ENCODE data around the gene OLFM1.
"Not testable (repeated sequence)": the region's sequence is repeated elsewhere in the genome, so short reads cannot be mapped to it uniquely, and the experiment has no call there.

Gene OLFM1

DNA sequence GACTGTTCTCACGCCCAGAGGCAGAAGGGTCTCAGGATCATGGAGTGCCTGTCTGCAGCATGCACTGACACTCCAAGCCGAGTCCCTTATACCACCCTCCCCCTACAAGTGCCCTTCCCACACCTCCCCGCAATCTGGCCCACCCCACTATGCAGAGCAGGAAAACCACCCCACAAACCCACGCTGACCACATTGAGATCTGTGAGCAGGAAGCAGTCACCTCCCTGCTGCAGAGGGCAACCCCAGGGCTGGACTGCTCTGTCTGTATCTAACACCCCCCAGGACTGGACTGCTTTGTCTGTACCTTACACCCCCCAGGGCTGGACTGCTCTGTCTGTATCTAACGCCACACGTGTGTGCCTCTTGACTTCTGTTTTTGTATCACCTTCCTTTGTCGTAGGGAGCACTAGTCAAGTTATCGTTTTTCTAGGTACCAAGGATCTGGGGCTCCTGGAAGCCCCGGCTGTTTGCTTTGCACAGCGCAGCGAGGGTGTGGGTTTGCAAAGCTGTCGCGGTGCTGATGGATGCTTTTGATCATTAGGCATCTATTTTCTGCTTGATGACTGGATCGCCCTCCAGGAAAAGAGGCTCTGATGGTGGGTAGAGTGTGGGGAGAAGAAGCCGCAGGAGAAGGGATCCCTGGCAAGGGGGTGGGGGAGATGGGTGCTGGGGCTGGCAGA, 21.5 kb downstream of the OLFM1 start:
- no peak overlapping the region for H3K27ac Mint-ChIP-seq
- no peak for ATAC-seq (replicated peaks)
- no peaks in the 10 kb centered on the region for H3K9me3 Mint-ChIP-seq
- peaks cover 0 to 6% of the 10 kb centered on the region in 2 donors for H3K4me1 Mint-ChIP-seq
- no peak overlapping the region for H3K4me3 Mint-ChIP-seq
- no peaks in the 10 kb centered on the region for H3K36me3 Mint-ChIP-seq
- DNase-seq: no peak
- H3K27me3 Mint-ChIP-seq: peaks cover 34 to 65% of the 10 kb centered on the region in 2 donors

DNA sequence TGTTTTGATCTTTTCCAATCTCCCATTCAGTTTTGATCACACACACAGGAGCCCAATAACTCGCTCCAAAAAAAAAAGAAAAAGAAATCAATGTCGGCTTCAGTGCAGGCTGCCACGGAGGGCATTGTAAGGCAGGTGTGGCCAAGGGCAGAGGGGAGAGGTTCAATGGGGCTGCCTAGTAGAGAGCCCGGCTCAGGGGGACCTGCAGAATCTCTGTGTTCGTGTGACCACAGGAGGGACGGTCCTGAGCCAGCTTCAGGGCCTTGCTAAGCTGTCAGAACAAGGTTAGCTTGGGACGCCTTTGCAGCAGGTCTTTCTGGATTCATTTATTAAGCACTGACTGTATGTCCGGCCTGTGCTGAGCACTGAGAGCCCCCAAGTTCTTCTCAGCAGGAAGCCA, 22.2 kb downstream of the OLFM1 start:
- ATAC-seq (replicated peaks) (no peak), DNase-seq (no peak)
- Mint-ChIP-seq H3K4me1 (peaks cover 0 to 6% of the 10 kb centered on the region in 2 donors), H3K27ac (no peak overlapping the region), H3K27me3 (peaks cover 33 to 58% of the 10 kb centered on the region in 2 donors), H3K36me3 (no peaks in the 10 kb centered on the region), H3K4me3 (no peak overlapping the region), H3K9me3 (no peaks in the 10 kb centered on the region)

DNA sequence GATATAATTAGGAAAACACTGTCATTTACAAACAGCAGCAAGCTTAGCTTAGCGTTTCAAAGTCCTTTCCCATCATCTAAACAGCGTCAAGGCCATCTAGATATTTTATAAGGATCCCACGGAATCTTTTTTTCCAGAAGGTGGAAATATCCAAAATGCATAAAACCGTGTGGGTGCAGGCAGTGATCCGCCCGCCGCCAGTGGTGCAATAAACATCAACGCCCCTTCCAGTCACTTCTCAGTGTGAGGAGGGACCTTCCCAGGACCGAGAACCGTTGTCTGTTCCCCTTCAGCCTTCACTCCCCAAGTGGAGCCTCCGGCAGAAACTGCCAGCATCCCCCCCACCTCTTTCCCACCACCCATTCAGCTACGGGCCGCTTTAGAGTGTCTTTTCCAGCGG, 22.9 kb downstream of the OLFM1 start:
- no peak for DNase-seq
- Mint-ChIP-seq H3K4me1 (peaks cover 0 to 6% of the 10 kb centered on the region in 2 donors), H3K36me3 (no peaks in the 10 kb centered on the region), H3K27me3 (peaks cover 32 to 53% of the 10 kb centered on the region in 2 donors), H3K9me3 (no peaks in the 10 kb centered on the region), H3K4me3 (no peak overlapping the region), H3K27ac (no peak overlapping the region)
- no peak for ATAC-seq (replicated peaks)

DNA sequence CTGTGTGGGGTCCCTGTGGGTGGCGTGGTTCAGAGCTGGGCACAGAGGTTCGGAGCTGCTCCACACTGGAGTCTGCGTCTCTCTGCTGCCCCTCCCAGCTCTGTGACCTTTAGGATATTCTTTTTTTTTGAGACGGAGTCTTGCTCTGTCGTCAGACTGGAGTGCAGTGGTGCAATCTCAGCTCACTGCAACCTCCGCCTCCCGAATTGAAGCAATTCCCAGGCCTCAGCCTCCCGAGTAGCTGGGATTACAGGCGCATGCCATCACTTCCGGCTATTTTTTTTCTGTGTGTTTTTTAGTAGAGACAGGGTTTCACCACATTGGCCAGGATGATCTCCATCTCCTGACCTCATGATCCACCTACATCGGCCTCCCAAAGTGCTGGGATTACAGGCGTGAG, 24.1 kb downstream of the OLFM1 start:
- H3K4me3 Mint-ChIP-seq; H3K27ac Mint-ChIP-seq; H3K9me3 Mint-ChIP-seq; H3K4me1 Mint-ChIP-seq; H3K36me3 Mint-ChIP-seq; ATAC-seq (replicated peaks); DNase-seq: not testable (repeated sequence)
- H3K27me3 Mint-ChIP-seq: peaks cover 32 to 48% of the 10 kb centered on the region in 2 donors

DNA sequence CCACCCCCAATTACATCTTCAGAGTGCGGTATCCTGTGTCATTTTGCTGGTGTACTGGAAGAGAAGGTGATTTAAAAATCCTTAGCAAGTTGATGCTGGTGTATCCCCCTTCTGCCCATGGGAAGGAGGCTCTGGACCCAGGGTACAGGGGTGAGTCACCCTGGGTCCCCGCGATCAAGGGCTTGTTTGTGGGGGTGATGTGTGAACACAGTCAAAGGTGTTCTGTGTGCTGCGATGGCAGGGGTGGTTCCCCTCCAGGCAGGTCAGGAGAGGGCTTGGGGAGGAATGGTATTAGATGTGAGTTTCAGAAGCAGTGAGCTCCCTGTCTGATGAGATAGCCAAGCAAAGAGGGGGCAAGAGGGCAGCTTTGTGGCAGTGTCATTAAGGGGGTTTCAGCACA, 28.9 kb downstream of the OLFM1 start:
- H3K4me1 Mint-ChIP-seq: no peaks in the 10 kb centered on the region
- H3K9me3 Mint-ChIP-seq: peaks cover 0 to 7% of the 10 kb centered on the region in 2 donors
- ATAC-seq (replicated peaks) (no peak), DNase-seq (no peak)
- H3K27me3 Mint-ChIP-seq: peaks cover 5 to 7% of the 10 kb centered on the region in 2 donors
- no peak overlapping the region for H3K27ac Mint-ChIP-seq
- H3K4me3 Mint-ChIP-seq: no peak overlapping the region
- H3K36me3 Mint-ChIP-seq: no peaks in the 10 kb centered on the region

DNA sequence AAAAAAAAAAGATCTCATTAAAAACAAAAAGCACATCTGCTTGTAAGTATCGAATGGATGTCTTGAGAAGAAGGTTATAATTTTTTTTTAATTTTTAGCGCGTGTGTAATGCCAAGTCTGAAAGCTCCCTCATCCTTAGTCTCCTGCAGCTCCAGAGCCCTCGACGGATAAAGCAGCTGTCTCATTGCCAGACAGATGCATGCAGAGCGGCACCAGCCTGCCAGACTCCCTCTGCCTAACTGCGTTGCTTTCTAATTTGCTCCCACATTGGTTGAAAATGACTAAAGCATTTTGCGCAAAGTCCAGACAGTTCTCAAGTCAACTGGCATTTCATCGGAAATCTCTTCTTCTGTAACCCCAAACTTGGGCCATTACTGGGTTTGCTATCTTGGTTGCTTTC, 29.4 kb downstream of the OLFM1 start:
- H3K4me3 Mint-ChIP-seq: no peak overlapping the region
- no peaks in the 10 kb centered on the region for H3K4me1 Mint-ChIP-seq
- H3K27me3 Mint-ChIP-seq: peaks cover 3 to 4% of the 10 kb centered on the region in 2 donors
- H3K27ac Mint-ChIP-seq: no peak overlapping the region
- peaks cover 0 to 7% of the 10 kb centered on the region in 2 donors for H3K9me3 Mint-ChIP-seq
- DNase-seq: no peak
- no peak for ATAC-seq (replicated peaks)
- H3K36me3 Mint-ChIP-seq: no peaks in the 10 kb centered on the region

DNA sequence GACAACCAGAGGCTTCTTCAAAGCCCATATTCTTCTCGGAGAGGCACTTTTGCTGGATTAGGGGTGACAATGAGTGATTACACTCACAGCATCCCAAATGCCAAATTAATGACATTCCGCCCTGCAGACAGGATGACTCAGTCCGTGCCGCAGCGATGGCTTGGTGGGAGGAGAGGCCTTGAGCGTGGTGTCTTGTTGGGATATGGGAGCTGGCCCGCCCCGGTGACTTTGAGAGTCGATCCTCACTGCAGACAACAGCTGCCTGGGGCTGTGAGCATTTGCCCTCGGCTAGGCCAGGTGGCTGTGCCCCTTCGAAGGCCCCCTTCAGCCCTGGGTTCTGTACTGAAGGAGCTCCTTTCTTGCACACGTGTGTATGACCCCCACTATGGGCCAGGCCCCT, 29.8 kb downstream of the OLFM1 start:
- Mint-ChIP-seq H3K9me3 (peaks cover 0 to 7% of the 10 kb centered on the region in 2 donors), H3K36me3 (no peaks in the 10 kb centered on the region), H3K4me1 (no peaks in the 10 kb centered on the region), H3K4me3 (no peak overlapping the region), H3K27ac (no peak overlapping the region), H3K27me3 (peaks cover 3 to 4% of the 10 kb centered on the region in 2 donors)
- DNase-seq (no peak), ATAC-seq (replicated peaks) (no peak)

DNA sequence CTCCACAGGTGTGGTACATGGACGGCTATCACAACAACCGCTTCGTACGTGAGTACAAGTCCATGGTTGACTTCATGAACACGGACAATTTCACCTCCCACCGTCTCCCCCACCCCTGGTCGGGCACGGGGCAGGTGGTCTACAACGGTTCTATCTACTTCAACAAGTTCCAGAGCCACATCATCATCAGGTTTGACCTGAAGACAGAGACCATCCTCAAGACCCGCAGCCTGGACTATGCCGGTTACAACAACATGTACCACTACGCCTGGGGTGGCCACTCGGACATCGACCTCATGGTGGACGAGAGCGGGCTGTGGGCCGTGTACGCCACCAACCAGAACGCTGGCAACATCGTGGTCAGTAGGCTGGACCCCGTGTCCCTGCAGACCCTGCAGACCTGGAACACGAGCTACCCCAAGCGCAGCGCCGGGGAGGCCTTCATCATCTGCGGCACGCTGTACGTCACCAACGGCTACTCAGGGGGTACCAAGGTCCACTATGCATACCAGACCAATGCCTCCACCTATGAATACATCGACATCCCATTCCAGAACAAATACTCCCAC, 32.1 kb downstream of the OLFM1 start:
- Mint-ChIP-seq H3K4me1 (no peaks in the 10 kb centered on the region), H3K27ac (no peak overlapping the region), H3K27me3 (peaks cover 3 to 10% of the 10 kb centered on the region in 2 donors), H3K9me3 (peaks cover 0 to 9% of the 10 kb centered on the region in 2 donors), H3K4me3 (no peak overlapping the region), H3K36me3 (no peaks in the 10 kb centered on the region)
- no peak for DNase-seq
- ATAC-seq (replicated peaks): no peak

DNA sequence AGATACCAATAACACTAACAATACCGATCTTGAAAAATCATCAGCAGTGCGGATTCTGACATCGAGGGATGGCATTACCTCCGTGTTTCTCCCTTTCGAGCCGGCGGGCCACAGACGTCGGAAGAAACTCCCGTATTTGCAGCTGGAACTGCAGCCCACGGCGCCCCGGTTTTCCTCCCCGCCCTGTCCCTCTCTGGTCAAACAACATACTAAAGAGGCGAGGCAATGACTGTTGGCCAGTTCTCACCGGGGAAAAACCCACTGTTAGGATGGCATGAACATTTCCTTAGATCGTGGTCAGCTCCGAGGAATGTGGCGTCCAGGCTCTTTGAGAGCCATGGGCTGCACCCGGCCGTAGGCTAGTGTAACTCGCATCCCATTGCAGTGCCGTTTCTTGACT, 32.8 kb downstream of the OLFM1 start:
- no peak overlapping the region for H3K27ac Mint-ChIP-seq
- H3K4me3 Mint-ChIP-seq: no peak overlapping the region
- H3K27me3 Mint-ChIP-seq: peaks cover under 1 to 10% of the 10 kb centered on the region in 2 donors
- no peaks in the 10 kb centered on the region for H3K4me1 Mint-ChIP-seq
- ATAC-seq (replicated peaks) (no peak), DNase-seq (no peak)
- no peaks in the 10 kb centered on the region for H3K36me3 Mint-ChIP-seq
- H3K9me3 Mint-ChIP-seq: peaks cover 0 to 9% of the 10 kb centered on the region in 2 donors

DNA sequence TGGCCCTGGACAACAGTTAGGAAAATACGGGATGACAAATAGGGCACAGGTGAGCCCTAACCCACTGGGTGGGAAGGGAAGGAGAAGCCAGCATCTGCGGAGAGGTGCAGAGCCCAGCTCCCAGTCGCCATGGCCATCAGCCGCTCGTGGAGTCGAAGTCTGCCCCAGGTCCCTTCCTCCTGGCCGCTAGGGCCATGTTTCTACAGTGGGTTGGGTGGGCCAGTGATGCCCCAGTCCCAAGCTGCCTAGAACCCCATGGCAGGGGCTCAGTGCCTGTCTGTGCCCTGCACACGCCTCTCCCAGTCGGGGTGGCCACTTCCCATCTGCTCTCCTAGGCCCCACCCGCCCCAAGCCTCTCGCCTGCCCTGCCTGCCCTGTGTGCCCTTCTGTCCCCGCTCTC, 34.8 kb downstream of the OLFM1 start:
- H3K27me3 Mint-ChIP-seq: peaks cover 0 to 10% of the 10 kb centered on the region in 2 donors
- no peaks in the 10 kb centered on the region for H3K36me3 Mint-ChIP-seq
- no peak overlapping the region for H3K4me3 Mint-ChIP-seq
- no peak for DNase-seq
- no peak for ATAC-seq (replicated peaks)
- no peaks in the 10 kb centered on the region for H3K4me1 Mint-ChIP-seq
- peaks cover 0 to 9% of the 10 kb centered on the region in 2 donors for H3K9me3 Mint-ChIP-seq
- H3K27ac Mint-ChIP-seq: no peak overlapping the region

DNA sequence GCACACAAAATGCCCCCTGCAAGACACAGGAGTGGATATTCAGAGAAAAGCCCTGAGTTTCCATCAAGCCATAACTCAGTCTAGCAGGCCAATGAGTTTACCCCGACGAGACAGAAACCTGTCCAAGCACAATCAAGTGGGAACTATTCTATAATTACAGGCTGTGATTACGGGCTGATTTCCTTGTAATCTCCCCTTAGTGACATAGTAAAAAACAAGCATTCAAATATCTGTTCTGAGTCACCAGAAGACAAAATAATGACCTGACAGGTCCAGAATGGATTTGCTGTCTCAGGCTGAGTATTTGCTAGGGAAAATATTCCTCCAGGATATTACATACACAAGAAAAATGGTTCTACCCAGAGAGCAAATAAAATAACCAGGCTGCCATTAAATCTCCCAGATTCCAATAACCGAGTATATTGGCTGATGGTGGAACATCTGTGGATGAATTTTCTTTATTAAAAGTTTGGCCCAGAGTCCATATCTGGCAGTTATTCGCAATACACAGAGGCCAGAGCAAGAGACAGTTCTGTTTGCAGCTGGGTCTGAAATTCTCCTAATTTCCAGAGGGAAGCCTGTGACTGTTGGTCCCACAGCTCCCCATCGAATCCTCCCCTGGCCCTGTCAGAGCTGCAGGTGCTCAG, 35.8 kb downstream of the OLFM1 start:
- DNase-seq (no peak), ATAC-seq (replicated peaks) (no peak)
- H3K27me3 Mint-ChIP-seq: peaks cover 4 to 17% of the 10 kb centered on the region in 2 donors
- H3K4me3 Mint-ChIP-seq: no peak overlapping the region
- H3K36me3 Mint-ChIP-seq: no peaks in the 10 kb centered on the region
- no peaks in the 10 kb centered on the region for H3K4me1 Mint-ChIP-seq
- H3K9me3 Mint-ChIP-seq: peaks cover 0 to 8% of the 10 kb centered on the region in 2 donors
- H3K27ac Mint-ChIP-seq: no peak overlapping the region

DNA sequence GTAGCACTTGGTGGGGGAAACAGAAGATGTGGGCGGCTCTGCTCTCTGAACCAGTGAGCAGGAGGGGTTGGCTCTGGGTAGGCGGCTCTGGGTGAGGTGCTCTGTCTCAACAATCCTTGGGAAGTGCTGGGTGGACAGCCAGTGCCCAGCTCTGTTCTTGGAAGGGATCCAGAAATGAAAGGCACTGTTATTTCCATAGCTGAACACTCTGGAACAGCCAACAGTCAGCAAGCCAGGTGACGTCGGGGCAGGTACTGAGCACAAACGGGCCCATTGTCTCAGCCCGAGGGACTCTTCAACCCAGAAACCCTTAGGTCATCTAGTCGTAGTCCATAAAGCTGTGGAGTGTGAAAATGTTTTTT, 36.3 kb downstream of the OLFM1 start:
- peaks cover 4 to 17% of the 10 kb centered on the region in 2 donors for H3K27me3 Mint-ChIP-seq
- no peaks in the 10 kb centered on the region for H3K36me3 Mint-ChIP-seq
- H3K4me3 Mint-ChIP-seq: no peak overlapping the region
- DNase-seq: no peak
- peaks cover 0 to 4% of the 10 kb centered on the region in 2 donors for H3K9me3 Mint-ChIP-seq
- H3K4me1 Mint-ChIP-seq: no peaks in the 10 kb centered on the region
- H3K27ac Mint-ChIP-seq: no peak overlapping the region
- no peak for ATAC-seq (replicated peaks)

DNA sequence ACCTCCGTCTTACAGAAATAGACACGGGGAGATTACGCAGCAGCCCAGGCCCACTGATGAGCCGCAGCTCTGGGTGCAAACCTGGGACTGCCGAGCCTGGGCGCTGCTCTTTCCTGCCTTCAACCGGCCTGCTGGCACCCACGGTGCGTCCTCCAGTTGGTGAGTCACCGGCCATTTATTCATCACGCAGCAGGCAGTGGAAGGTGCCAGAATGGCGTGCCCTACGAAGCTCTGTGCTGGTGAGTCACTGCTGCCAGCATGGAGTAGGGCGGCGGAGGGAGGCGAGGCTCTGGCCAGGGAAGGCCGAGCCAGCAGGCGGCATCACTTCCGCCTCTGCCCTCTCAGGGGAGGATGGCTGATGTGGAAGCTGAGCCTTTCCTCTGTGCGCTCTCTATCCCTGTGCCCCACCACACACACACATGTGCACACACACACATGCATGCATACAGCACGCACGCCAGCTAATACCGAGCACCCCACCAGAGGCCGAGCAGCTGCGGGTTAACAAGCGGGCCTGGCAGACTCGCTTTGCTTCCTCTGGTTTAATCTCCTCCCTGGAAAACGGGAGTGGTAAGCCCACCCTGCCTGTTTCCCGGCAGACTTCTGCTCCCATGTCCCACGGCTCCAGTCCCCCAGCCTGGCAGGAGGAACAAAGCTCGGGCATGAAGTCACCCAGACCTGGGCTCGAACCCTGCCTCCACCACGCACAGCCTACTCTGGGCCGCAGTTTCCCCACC, 39.2 kb downstream of the OLFM1 start:
- peaks cover 8 to 10% of the 10 kb centered on the region in 2 donors for H3K9me3 Mint-ChIP-seq
- H3K27me3 Mint-ChIP-seq: peaks cover 4 to 17% of the 10 kb centered on the region in 2 donors
- H3K4me3 Mint-ChIP-seq: no peak overlapping the region
- DNase-seq: no peak
- H3K27ac Mint-ChIP-seq: no peak overlapping the region
- no peaks in the 10 kb centered on the region for H3K36me3 Mint-ChIP-seq
- ATAC-seq (replicated peaks): no peak
- peaks cover 2 to 6% of the 10 kb centered on the region in 2 donors for H3K4me1 Mint-ChIP-seq

Data from stimulated activated naive B cell treated with anti-CD40 and anti-IgM and Interleukin-4, amounts not matched to agents 10 μg/mL and 1 μg/mL and 100 μg/mL, for 72 hours (primary cell).